ENCODE results near the gene SIK3.

SIK3 gene

GRCh38 chr11:116969694-116970093, 128.5 kb downstream of the SIK3 start:
- TF ChIP-seq, protein P1, sequence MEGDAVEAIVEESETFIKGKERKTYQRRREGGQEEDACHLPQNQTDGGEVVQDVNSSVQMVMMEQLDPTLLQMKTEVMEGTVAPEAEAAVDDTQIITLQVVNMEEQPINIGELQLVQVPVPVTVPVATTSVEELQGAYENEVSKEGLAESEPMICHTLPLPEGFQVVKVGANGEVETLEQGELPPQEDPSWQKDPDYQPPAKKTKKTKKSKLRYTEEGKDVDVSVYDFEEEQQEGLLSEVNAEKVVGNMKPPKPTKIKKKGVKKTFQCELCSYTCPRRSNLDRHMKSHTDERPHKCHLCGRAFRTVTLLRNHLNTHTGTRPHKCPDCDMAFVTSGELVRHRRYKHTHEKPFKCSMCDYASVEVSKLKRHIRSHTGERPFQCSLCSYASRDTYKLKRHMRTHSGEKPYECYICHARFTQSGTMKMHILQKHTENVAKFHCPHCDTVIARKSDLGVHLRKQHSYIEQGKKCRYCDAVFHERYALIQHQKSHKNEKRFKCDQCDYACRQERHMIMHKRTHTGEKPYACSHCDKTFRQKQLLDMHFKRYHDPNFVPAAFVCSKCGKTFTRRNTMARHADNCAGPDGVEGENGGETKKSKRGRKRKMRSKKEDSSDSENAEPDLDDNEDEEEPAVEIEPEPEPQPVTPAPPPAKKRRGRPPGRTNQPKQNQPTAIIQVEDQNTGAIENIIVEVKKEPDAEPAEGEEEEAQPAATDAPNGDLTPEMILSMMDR (IDR thresholded peaks at IDR 0.05): no peak

- TF ChIP-seq, protein P1 (IDR thresholded peaks at IDR 0.05): no peak
Observed at GRCh38 chr11:116964269-116964668, 134.0 kb downstream of the SIK3 start.

DNA sequence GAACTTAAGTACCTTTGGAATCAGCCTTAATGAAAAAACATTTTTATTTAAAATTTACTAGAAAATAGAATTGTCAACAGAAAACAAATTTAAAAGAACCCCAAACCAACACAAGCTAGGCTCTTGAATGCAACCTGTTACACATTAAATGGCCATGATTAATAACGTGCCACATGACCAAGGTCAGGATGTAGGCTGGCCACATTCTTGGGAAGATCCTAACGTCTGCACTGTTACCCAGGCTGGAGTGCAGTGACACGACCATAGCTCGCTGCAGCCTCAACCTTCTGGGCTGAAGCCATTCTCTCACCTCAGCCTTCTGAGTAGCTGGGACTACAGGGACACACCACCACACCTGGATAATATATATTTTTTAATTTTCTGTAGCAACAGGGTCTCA, 134.4 kb downstream of the SIK3 start:
- TF ChIP-seq, protein P1 (IDR thresholded peaks at IDR 0.05): no peak

GRCh38 chr11:116962108-116962507, 136.1 kb downstream of the SIK3 start:
- TF ChIP-seq, protein P1 (IDR thresholded peaks at IDR 0.05): no peak

DNA sequence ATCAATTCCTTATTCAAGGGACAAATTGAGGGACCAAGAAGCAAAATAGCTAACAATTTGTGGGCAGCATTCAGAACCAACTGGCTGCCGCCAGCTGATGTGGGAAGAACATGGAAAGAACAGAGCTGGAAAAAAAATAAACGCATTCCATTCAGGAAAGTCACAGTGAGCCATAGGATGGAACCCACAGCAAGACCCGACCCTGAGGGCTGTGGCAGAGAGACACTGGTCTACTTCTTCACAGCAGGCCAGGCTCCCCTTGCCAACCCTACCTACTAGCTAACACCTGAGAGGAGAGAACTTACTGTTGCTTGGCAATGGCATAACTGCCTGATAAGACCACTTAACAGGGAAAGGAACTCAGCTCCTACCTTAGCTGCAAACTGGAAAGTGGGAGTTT, 137.3 kb downstream of the SIK3 start:
- TF ChIP-seq, protein P1 (IDR thresholded peaks at IDR 0.05): no peak

- TF ChIP-seq, protein P1 (IDR thresholded peaks at IDR 0.05): no peak
Observed at GRCh38 chr11:116958246-116958645, 140.0 kb downstream of the SIK3 start.

DNA sequence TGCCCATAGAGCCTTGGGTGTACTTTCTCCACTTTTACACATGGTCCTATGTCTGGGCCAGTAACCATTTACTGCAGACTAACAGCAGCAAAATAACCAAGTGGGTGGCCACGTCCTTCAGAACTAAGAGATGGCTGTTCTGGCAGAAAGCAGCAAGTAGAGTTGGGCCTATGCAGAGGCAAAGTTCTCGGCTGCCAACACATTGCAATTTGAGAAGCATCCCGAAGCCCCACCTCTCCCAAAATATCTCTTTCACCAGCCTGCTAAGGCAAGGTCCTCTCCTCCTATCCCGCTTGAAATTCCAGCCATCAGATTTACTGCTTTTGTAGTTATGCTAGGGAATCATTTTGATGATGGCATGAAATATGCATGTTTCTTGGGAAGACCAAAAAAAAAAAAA, 142.3 kb downstream of the SIK3 start:
- TF ChIP-seq, protein P1 (IDR thresholded peaks at IDR 0.05): no peak

- TF ChIP-seq, protein P1 (IDR thresholded peaks at IDR 0.05): no peak
Observed at GRCh38 chr11:116955548-116955947, 142.7 kb downstream of the SIK3 start.
